ENCODE data around the gene WBP11.
"Not testable (repeated sequence)": the region's sequence is repeated elsewhere in the genome, so short reads cannot be mapped to it uniquely, and the experiment has no call there.

Gene WBP11

GRCh38 chr12:14756334-14757143, 46.7 kb downstream of the WBP11 start:
- DNase-seq (ENCODE audit: low read depth in 2 of 2) = no peak
- TF ChIP-seq CTCF (IDR thresholded peaks at IDR 0.05; ENCODE audit: low read depth, low read length) = peak; percentile 26

GRCh38 chr12:14751986-14752385, 51.3 kb downstream of the WBP11 start:
- no peak for TF ChIP-seq CTCF (IDR thresholded peaks at IDR 0.05; ENCODE audit: low read depth, low read length)
- DNase-seq (ENCODE audit: low read depth in 2 of 2) = no peak
- H3K4me3 ChIP-seq (replicated peaks in 1 of 2; ENCODE audit: low read depth in 2 of 2, low read length in 2 of 2) = no peak overlapping the region

More at GRCh38 chr12:14756334-14757143, 46.7 kb downstream of the WBP11 start:
- H3K4me3 ChIP-seq (replicated peaks in 1 of 2; ENCODE audit: low read depth in 2 of 2, low read length in 2 of 2) = no peak overlapping the region

- no peak for TF ChIP-seq CTCF (IDR thresholded peaks at IDR 0.05; ENCODE audit: low read depth, low read length)
- H3K4me3 ChIP-seq (replicated peaks in 1 of 2; ENCODE audit: low read depth in 2 of 2, low read length in 2 of 2) = no peak overlapping the region
- DNase-seq (ENCODE audit: low read depth in 2 of 2) = no peak
Observed at GRCh38 chr12:14743061-14743460, 60.2 kb downstream of the WBP11 start.

- DNase-seq (ENCODE audit: low read depth in 2 of 2) = no peak
- TF ChIP-seq CTCF (IDR thresholded peaks at IDR 0.05; ENCODE audit: low read depth, low read length) = no peak
- H3K4me3 ChIP-seq (replicated peaks in 1 of 2; ENCODE audit: low read depth in 2 of 2, low read length in 2 of 2) = no peak overlapping the region
Observed at GRCh38 chr12:14741942-14742341, 61.3 kb downstream of the WBP11 start.

GRCh38 chr12:14741153-14741552, 62.1 kb downstream of the WBP11 start:
- no peak overlapping the region for H3K4me3 ChIP-seq (replicated peaks in 1 of 2; ENCODE audit: low read depth in 2 of 2, low read length in 2 of 2)
- no peak for DNase-seq (ENCODE audit: low read depth in 2 of 2)
- no peak for TF ChIP-seq CTCF (IDR thresholded peaks at IDR 0.05; ENCODE audit: low read depth, low read length)

- H3K4me3 ChIP-seq (replicated peaks in 1 of 2; ENCODE audit: low read depth in 2 of 2, low read length in 2 of 2); DNase-seq (ENCODE audit: low read depth in 2 of 2): not testable (repeated sequence)
Observed at GRCh38 chr12:14736441-14736840, 66.8 kb downstream of the WBP11 start.

All from cardiac fibroblast (primary cell).